Activated CD8-positive, alpha-beta T cell treated with anti-CD3 and anti-CD28 coated beads for 36 hours (primary cell): Measurements from ENCODE around the gene OS9. TPM values are rescaled to one million over a fixed set of nuclear protein-coding genes. Genes with fewer than 3 reads are reported as not detected.
A peak's percentile ranks its signal among the peaks of the same experiment; 100 is the strongest.

Source experiments
- ATAC-seq: fragments of 200-7000 bp; cut with Tn5 transposase; one replicate; pipeline ENCODE4 v1.10.0; 2021; ENCODE audit warnings: mild to moderate bottlenecking, moderate library complexity
- CTCF ChIA-PET: fragments of 350-600 bp; sonication (Branson Sonifier 250); formaldehyde crosslinking; loops from one replicate; lab custom pipeline; 2021; ENCODE audit warnings: antibody characterized with exemption; lab: Charles Lee
- POLR2A ChIA-PET: fragments of 350-600 bp; sonication (Branson Sonifier 250); formaldehyde crosslinking; loops from one replicate; lab custom pipeline; 2021; ENCODE audit warnings: antibody characterized with exemption; lab: Charles Lee
- DNase-seq: peaks from one replicate; pipeline ENCODE4 v3.0.0-alpha.2; 2020
- H3K27ac Mint-ChIP-seq: one replicate; pipeline ENCODE4 v1.8.0; 2021; ENCODE audit warnings: mild to moderate bottlenecking, mixed read lengths
- H3K27me3 Mint-ChIP-seq: one replicate; pipeline ENCODE4 v1.8.0; 2021; ENCODE audit warnings: mixed read lengths
- H3K36me3 Mint-ChIP-seq: one replicate; pipeline ENCODE4 v1.8.0; 2021; ENCODE audit warnings: low read depth, mixed read lengths
- H3K4me1 Mint-ChIP-seq: one replicate; pipeline ENCODE4 v1.8.0; 2021; ENCODE audit warnings: low read depth, mixed read lengths
- H3K4me3 Mint-ChIP-seq: one replicate; pipeline ENCODE4 v1.8.0; 2021; ENCODE audit warnings: mild to moderate bottlenecking, moderate library complexity, mixed read lengths
- H3K9me3 Mint-ChIP-seq: one replicate; pipeline ENCODE4 v1.8.0; 2021; ENCODE audit warnings: mixed read lengths
- CTCF ChIP-seq: fragments of 200-600 bp; IDR thresholded peaks from one replicate; pipeline ENCODE4 v1.8.0; 2022; ENCODE audit warnings: antibody characterized with exemption, mild to moderate bottlenecking
- intact Hi-C: fragments of 100-400 bp; cut with micrococcal nuclease; formaldehyde crosslinking; loops from one replicate; pipeline ENCODE4 v1.10.0; 2022
- total RNA-seq, 2 experiments: library from RNA; stranded (reverse); gene quantifications; one replicate each; pipeline ENCODE4 v1.2.3, GENCODE V29; 2021

The OS9 gene
- total RNA-seq, 2 experiments from 2014 or later, result 53.0 to 56.3 TPM

GRCh38 chr12:57765698-57766463 is 71.9 kb downstream of the OS9 start:
- ChIA-PET POLR2A (interaction anchor here (0.8 to 1.6 kb wide), 9 partner anchors 9 to 80 kb away, joined by 3 to 10 read pairs (median 4); partner anchors contain the start of genes CDK4, CTDSP2, TSFM and TSPAN31), CTCF (interaction anchor here (1.3 to 10.4 kb wide), 6 partner anchors 10 to 139 kb away, joined by 3 to 122 read pairs (median 8); partner anchors contain the start of genes CDK4, EEF1AKMT3, MARCHF9 and METTL1)
- Mint-ChIP-seq H3K27ac (peak overlapping the region; percentile 70), H3K27me3 (peaks cover 6% of the 10 kb centered on the region), H3K4me1 (peaks cover 33% of the 10 kb centered on the region), H3K9me3 (no peaks in the 10 kb centered on the region), H3K36me3 (peaks cover 49% of the 10 kb centered on the region), H3K4me3 (peak overlapping the region; percentile 80)
- DNase-seq (no peak), ATAC-seq (peak; percentile 15)
- intact Hi-C loops, result no loop called here
- TF ChIP-seq CTCF, result no peak

GRCh38 chr12:57766464-57767304 is 72.8 kb downstream of the OS9 start, which contains the start of gene CYP27B1:
CYP27B1 (minus strand) TSS chr12:57767078; CDS start chr12:57767041, 37 bp downstream.
- peak within 1 kb of the TSS; percentile 80 for H3K4me3 Mint-ChIP-seq
- ChIA-PET CTCF (interaction anchor here (1.3 to 10.4 kb wide), 4 partner anchors 10 to 138 kb away, joined by 3 to 122 read pairs (median 42); partner anchors contain the start of genes EEF1AKMT3, MARCHF9, METTL1 and TSFM), POLR2A (interaction anchor here (0.8 to 2.2 kb wide), 10 partner anchors 10 to 80 kb away, joined by 3 to 7 read pairs (median 4); partner anchors contain the start of genes CDK4, CTDSP2, TSFM and TSPAN31)
- H3K27me3 Mint-ChIP-seq, result peaks cover 6% of the 10 kb centered on the region
- peaks cover 49% of the 10 kb centered on the region for H3K36me3 Mint-ChIP-seq
- TF ChIP-seq CTCF, result no peak
- no peak within 1 kb of the TSS for H3K27ac Mint-ChIP-seq
- H3K4me1 Mint-ChIP-seq, result peaks cover 39% of the 10 kb centered on the region
- DNase-seq (peak; percentile 40), ATAC-seq (peak; percentile 7)
- H3K9me3 Mint-ChIP-seq, result no peaks in the 10 kb centered on the region
- intact Hi-C loops, result no loop called here

- H3K27me3 Mint-ChIP-seq, result peaks cover 6% of the 10 kb centered on the region
- DNase-seq (no peak), ATAC-seq (no peak)
- peaks cover 39% of the 10 kb centered on the region for H3K4me1 Mint-ChIP-seq
- ChIA-PET CTCF (interaction anchor here (2.8 to 10.4 kb wide), 4 partner anchors 8 to 137 kb away, joined by 10 to 122 read pairs (median 46); partner anchors contain the start of genes EEF1AKMT3, MARCHF9, METTL1 and TSFM), POLR2A (interaction anchor here (0.9 to 2.2 kb wide), 7 partner anchors 11 to 31 kb away, joined by 3 to 7 read pairs (median 4); partner anchors contain the start of genes CDK4 and TSPAN31)
- no peak for TF ChIP-seq CTCF
- H3K36me3 Mint-ChIP-seq, result peaks cover 47% of the 10 kb centered on the region
- no peak overlapping the region for H3K27ac Mint-ChIP-seq
- intact Hi-C loops, result no loop called here
- no peaks in the 10 kb centered on the region for H3K9me3 Mint-ChIP-seq
- H3K4me3 Mint-ChIP-seq, result no peak overlapping the region
These were observed 73.4 kb downstream of the OS9 start for GRCh38 chr12:57767305-57767698.

GRCh38 chr12:57767876-57768275 is 73.9 kb downstream of the OS9 start:
- Mint-ChIP-seq H3K27me3 (peaks cover 6% of the 10 kb centered on the region), H3K4me1 (peaks cover 39% of the 10 kb centered on the region), H3K4me3 (no peak overlapping the region), H3K9me3 (no peaks in the 10 kb centered on the region), H3K27ac (no peak overlapping the region), H3K36me3 (peaks cover 47% of the 10 kb centered on the region)
- DNase-seq (no peak), ATAC-seq (no peak)
- POLR2A ChIA-PET, result interaction anchor here (0.9 to 2.2 kb wide), 3 partner anchors 11 to 30 kb away, joined by 3 to 7 read pairs (median 7); no protein-coding TSS in a partner anchor
- no peak for TF ChIP-seq CTCF
- CTCF ChIA-PET, result interaction anchor here (0.8 to 10.4 kb wide), 5 partner anchors 9 to 137 kb away, joined by 3 to 122 read pairs (median 17); partner anchors contain the start of genes EEF1AKMT3, MARCHF9, METTL1 and TSFM
- intact Hi-C loops, result no loop called here
